Activated CD8-positive, alpha-beta memory T cell treated with anti-CD3 and anti-CD28 coated beads, Interleukin-2, amount 50 U/mL, for 24 hours (primary cell): ENCODE results near the gene CDH4.
"Not testable (repeated sequence)": the region's sequence is repeated elsewhere in the genome, so short reads cannot be mapped to it uniquely, and the experiment has no call there.

Experiments
- DNase-seq: peaks from one replicate; pipeline ENCODE4 v3.0.0-alpha.2; 2020; ENCODE audit errors: extremely low read depth

The CDH4 gene

DNA sequence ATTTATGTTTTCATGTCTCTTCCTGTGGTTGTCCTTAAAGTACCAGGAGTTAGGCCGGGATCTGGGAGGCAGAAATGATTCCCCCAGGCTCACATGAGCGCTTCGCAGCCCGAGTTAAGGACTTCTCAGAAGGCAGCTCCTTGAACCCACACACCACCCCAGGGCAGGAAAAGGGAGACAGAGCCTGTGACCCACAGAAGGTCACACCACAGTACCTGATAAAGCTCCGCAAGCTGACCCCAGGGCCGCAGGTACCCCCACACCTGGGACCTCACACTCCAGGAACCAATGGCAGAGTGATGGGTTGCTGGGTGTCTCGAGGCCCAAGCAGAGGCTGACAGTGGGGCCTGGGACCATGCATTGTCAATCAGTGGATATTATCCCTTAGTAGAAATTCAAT lies 207.6 kb downstream of the CDH4 start:
- DNase-seq: no peak

DNA sequence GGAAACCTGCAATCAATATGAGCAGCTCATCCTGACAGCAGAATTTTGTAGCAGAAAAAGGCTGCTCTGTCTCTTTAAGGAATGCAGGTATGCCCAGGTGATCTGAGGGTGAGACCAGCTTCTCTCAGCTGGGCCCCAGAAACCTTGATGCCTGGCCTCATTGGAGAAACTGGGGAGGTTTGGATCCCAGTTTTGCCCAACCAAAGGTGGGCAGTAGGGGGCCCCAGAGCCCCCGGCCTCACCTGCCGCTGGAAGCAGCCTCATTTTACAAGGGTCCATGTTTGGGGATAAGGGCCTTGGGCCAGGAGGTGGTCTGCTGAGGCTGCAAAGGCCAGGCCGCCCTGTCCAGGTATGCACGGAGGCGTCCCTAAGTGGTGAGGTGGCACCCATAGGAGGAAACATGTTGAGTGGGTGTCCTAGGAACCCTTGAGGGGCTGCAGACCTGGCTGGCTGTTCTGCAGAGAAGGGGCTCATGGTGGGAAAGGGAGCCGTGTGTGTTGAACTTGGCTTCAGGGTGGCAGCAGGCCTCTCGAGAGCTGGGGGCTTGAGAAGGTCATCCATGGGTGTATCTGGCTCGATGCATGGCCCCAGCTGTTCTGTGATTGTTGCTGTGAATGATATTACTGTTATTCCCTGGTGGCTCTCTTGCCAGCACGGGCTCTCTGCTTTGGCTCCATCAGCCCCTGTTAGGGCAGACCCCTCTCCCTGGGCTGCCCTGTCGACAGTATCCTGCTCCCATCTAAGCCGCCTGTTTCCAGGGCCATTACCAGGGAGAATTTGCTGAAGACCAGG lies 208.4 kb downstream of the CDH4 start:
- no peak for DNase-seq

DNA sequence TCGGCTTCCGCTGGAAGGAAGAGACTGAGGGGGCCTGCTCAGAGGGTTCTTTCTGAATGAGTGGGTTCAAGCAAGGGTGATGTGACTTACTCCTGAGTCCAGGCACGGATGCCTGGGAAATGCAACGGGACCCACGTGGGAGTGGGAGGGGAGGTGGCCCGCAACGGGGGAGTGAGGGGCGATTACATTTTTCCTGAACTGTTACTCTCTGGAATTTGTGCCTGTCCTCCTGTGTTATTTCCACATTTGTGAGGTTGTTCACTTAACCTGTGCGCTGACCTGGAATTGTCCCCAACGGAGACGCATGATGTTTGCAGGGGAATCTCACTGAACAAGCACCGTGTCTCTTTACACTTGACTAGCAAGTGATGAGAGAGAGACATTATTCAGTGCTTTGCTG lies 209.4 kb downstream of the CDH4 start:
- no peak for DNase-seq

DNA sequence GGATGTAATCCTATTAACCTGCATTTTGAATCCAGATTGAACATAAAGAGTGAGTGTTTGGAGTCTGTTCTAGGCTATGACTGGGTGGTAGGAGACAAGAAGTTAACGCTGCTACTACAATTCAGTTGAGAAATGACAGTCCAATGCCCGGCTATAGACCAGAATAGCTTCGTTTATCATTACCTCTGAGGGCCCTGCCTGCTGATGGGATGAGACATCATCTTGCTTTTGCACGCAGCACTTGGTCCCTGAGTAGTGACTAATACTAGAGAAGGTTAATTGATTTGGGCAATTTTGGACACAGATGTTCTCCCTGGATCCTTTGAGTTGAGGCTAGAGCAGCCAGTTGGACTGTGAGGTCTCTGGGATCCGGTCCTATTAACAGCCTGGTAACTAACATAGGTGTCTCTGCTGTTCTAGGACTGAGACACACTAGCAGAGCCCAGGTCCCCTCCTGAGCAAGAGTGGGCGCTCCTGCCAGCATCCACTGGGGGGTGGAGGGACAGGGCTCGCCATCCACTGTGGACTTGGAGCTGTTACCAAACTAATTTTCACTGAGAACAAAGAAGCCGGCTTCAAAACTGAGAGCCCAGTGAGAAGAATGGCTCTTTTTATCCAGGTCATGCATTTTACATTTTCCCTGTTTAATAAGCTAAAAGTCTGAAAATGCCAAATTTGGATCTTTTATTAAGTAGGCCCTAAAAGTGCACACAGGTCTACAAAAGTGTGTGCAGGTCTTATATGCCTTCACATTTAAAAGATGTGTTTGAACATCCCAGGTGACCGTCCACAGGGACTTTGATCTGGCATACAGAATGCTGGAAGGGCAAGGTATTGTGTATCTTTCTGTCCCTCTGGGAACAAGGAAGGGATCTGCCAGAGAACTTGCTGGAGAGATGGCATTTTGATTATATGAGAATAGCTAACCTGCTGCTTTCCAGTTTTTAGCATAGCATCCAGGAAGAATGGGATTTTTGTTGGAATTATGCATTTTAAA lies 212.5 kb downstream of the CDH4 start:
- DNase-seq: no peak

DNA sequence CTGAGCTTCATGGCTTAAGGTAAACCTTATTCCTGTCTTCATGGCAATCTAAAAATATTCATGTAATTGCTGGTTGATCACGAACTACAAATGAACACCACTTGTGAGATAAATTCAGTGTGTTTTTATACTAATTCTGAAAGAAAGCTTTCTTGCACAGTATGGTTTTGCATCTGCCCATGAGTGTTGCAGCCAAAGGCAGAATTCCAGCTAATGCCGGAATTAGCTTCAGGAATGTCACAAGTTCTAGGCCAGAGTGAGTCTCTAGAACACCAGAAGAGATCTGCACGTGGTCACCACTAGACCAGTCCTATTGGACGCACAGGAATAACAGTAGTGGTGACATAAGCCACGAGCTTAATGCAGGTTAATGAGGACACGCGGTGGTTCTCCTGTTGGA lies 223.7 kb downstream of the CDH4 start:
- no peak for DNase-seq

DNA sequence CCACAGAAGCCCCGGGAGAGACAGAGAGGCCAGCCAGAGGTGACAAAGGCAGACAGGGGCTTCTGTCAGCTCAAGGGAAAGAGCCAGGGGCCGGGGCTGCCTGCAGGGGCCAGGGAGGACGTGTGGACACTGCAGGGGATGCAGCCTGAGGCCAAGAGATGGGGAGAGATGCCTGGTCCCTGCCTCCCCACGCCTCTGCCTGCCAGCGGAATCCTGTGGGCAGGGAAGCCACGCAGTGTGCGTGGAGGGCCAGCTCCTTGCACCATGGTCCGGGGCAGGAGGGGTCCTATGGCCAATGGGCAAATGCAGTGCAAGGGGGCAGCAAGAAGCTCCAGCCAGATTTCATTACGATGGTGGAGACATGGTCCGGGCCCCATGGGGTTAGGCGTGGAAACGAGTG lies 224.9 kb downstream of the CDH4 start:
- no peak for DNase-seq

DNA sequence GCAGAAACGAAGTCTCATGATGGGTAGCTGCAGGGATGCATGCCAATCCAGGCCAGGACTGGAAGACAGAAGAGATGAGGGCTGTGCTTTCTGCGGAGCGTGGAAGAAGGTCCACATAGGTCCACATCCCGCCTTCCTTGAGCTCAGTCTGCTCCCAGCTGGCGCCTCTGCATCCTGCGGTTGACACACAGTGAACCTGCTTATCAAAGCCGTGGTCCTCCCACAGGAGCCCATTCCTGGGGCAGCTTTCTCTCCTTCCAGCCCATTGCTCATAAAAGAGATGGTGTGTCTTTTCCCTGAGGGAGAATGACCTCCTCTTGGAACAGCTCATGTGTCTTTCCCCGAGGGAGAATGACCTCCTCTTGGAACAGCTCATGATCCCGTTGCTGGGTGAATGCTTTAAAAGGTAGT lies 225.4 kb downstream of the CDH4 start:
- DNase-seq: no peak

DNA sequence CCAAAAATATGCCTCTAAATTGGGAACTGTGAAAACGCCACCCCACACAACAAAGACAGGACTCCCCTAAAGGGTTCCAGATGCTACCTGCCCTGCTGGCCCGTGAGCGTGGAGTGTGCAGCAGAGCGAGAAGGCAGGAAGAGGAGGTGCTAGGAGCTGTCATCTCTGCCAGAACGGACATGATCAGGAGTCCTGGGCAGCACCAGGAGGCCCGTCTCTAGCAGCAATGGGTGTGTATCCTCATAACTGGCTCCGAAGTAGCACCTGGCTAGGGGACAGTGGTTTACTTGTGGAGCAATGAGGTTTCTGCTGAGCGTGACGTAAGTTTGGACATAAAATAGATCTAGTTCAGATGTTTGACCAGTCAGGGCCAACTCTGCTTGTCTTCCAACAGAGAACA lies 226.0 kb downstream of the CDH4 start:
- no peak for DNase-seq

DNA sequence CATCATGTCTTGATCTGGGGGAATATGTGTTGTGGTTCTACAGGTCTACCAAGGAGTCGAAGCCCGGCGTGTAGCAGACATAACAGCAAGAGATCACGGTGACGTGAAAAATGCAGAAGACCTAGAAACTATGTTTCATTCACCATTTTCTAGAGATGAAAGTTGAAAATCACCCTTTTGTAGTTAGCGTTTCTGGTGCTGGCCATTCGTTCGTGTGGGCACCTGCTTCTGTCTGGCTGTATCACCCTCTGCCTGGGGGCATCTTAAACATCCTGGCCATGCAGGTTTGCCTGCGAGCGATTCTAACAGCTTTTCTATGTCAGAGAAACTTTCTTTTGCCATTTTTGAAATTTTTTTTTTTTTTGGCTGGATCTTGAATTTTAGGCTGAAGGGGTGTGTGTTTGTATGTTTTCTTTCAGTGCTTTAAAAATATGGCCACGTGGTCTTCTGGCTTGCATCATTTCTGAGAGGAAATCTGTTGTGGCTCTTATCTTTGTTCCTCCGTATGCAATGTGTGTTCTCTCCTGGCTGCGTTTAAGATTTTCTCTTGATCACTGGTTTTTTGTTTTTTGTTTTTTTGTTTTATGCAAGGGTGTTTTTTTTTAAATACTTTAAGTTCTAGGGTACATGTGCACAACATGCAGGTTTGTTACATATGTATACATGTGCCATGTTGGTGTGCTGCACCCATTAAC lies 226.7 kb downstream of the CDH4 start:
- DNase-seq: no peak

DNA sequence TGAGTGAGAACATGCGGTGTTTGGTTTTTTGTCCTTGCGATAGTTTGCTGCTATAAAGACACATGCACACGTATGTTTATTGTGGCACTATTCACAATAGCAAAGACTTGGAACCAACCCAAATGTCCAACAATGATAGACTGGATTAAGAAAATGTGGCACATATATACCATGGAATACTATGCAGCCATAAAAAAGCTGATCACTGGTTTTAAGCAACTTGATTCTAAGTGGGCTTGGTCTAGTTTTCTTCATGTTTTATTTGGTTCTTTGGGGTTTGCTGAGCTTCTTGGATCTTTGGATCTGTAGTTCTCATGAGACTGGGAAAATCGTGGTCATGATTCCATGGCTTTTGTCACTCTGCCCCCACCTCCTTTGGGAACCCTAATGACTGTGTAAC lies 227.4 kb downstream of the CDH4 start:
- not testable (repeated sequence) for DNase-seq

DNA sequence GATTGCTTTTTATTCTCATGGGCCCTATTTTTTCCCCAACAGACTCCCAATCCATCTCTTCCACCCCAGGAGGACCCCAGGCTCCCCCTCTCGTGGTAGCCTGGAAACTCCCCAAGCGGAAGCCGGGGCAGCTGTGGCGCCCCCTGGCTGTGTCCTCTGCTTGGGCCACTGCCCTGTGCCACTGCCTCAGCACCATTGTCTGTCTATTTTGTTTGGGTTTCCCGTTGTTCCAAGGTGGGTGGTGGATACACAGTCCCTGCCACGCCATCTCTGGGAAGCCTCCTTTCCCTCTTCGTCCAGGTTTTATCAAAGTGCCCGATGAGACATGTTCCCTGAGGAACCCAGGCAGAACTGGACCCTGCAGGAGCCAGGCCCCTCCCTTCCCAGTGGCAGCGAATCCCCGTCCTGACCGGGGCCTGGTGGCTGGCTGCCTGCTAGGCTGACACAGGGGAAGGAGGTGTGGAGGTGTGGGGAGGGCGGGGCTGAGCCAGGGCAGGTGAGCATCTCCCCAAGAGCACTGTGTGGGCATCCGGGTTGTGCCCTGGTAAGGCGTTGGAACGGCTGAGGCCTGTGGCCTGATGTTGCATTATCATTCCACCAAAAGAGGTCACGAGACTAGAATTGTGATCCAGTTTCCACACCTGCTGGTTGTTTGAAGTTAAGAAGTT lies 228.2 kb downstream of the CDH4 start:
- DNase-seq: no peak

DNA sequence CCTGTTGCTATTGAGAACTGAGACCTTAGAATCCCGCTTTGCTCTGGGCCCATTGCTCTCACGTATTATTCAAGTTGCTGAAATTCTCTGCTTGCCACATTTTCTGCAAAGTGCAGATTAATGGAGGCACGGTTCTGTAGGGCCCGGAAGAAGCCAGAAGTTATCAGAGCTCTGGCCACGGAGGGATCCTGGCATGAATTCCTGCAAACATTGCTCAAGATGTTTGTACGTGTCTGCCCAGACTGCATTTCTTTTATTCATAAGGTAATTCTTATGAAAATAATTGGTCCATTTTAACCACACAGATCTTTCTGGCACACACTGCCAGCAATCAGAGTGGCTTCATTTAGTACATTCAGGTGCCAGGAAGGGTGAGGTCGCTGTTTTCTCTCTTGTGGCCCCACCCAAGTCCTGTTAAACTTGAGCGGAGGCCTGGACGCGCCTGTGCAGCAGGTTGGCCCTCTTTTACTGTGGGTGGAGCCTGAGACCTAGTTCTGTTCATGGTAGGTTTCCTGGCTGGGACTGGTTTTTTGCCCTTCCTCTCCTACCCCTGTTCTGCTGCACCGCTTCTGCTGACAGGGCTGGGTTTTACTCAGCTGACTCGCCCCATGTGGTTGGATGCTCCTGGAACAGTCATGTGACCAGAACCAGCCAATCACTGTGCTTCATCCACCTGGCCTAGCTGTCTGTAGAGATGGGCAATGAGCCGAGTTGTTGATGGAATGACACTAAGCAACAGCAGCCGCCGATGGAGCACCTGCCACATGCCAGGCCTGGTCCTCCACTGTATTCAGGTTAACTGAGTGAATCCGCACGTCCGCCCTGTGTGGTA lies 230.2 kb downstream of the CDH4 start:
- DNase-seq: no peak

DNA sequence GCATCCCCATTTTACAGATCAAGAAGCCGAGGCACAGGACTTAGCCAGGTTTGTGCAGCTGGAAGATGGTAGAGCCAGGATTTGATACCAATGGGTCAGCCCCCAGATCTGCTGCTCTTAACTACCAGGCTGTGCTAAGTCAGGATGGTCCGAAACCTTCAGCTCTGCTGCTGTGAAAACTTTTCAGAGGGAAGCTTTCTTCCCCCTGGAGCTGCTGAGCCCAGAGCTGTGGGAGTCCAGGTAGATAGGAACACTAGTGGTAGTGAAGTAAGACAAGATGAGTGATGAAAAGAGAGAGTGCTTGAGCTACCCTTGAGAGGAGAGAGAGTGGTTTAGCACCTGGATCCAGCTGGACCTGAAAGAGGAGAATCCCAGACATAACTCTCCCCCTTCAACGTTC lies 230.8 kb downstream of the CDH4 start:
- no peak for DNase-seq

DNA sequence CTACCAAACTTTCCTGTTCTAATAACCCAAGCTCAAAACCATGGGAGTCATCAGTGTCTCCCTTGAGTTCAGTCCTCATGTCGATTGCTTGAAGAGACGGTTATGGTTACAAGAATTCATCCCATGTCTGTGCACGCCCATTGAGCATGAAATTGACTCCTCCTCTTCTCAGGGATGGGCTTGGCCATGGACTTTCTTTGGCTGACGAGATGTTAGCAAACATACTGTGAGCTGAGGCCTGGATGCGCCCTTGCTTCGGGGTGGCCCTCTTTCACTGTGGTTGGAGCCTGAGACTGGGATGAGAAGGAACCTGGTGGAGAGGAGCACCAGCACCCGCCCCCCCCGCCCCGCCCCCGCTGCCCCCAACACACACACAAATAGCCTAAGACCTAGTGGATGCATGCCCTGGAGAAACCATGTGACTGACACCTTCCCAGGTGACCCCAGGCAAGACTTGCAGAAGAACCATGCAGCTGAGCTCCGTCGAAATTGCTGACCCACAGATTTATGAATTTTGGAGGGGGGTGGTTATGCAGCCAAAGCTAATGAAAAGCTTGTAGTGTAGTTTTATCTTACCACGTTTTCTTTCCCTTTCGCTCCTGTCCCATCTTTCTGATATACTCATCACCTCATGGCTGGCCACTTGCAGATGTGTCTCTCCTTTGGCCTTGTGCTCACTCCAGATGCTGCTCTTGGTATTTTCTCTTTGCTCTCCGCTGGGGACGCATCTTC lies 231.4 kb downstream of the CDH4 start:
- no peak for DNase-seq

DNA sequence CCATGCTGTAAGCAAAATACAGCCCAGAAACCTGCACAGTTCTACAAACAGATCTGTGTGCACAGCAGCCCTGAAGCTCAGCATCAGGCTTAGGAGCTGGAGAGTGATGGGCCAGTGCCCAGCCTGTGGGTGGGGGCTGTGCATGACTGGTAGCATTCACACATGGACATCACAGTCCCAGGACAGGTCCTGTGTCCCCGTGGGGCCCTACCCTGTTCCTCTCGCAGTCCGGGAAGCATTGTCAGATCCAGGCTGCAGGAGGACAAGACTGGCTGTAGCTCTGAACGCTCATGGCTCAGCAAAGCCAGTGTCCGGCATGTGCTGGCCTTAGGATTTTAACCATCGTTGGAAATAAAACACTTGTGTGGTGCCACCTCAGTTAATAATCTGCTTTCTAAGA lies 234.1 kb downstream of the CDH4 start:
- no peak for DNase-seq

DNA sequence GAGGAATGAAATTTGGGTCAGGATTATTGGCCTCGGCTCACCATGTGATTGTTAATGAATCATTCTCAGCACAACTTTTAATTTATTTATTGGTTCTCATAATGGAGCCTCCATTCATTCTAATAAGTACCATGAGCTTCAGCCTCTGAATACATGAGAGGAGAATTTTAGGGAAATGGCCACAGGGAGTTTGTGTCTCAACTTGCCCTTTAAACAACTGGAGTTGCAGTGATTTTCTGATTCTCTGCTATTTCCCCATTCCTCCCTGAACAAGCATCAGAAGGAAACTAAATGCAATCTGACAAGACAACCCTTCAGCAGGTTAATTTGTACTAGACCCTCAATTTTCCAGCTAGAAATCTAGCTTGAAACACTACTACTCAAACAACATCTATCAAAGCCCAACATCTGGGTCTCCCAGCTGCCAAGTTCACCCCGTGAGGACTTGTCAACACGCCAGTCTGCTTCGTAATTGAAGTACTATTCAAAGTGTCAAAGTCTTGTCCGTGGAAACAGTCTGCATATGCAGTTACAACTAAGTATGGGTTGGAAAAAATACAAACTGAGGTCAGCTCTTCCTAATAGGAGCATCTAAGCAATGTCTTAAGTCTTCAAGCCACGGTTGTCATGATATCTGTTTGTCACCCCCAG lies 235.4 kb downstream of the CDH4 start:
- no peak for DNase-seq

DNA sequence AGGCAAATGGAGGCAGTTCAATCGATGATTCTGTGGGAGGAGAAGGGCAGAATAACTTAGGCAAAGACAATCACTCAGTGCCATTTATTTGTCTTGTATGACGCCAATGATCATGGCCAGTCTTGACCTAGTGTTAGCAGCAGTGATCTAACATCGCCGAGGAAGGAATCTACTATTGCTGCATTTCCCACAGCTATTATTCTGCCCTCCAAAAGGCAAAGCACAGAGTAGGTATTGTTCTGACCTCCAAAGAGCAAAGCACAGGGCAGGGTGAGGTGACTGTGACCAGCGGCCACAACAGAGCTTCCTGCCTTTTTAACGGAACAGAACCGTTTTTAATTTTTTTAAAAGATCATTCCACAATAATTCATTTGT lies 235.9 kb downstream of the CDH4 start:
- no peak for DNase-seq

DNA sequence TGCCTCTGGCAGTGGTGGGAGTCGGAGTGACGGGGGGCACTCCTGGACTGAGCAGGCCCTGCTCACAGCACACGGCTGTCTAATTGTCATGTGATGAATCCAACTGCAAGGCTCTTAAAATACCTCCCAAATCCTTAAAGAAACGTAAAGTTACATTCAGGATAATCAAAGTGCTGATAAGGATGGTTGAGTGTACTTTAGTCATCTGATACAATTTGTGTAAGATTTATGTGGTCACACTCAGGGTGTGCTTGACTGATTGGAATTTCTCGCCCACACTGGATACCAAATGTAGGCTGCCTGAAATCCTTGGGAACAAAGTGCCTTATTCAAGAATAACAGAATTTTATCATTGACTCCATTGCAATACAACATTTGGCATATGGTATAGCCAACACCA lies 238.7 kb downstream of the CDH4 start:
- no peak for DNase-seq

DNA sequence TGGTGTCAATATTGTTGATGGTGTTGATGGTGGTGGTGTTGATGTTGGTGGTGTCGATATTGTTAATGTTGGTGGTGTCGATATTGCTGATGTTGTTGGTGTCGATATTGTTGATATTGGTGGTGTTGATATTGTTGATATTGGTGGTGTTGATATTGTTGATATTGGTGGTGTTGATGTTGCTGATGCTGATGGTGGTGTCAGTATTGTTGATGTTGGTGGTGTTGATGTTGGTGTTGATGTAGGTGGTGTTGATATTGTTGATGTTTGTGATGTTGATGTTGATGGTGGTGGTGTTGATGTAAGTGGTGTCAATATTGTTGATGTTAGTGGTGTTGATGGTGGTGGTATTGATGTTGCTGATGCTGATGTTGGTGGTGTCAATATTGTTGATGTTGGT lies 240.0 kb downstream of the CDH4 start:
- DNase-seq: no peak
